T-helper 17 cell (primary cell): ENCODE results near the gene CYB561A3. TPM values are rescaled to one million over a fixed set of nuclear protein-coding genes. Genes with fewer than 3 reads are reported as not detected.

Experiments
- ATAC-seq: fragments of 150-1000 bp; cut with Tn5 transposase; 2 replicates; pipeline ENCODE4 v1.10.0; 2021; ENCODE audit warnings: mild to moderate bottlenecking, moderate library complexity
- DNase-seq, 3 donors: peaks; one replicate each; pipeline versions ENCODE4 v3.0.0 to v3.0.0-alpha.2; 2020 to 2021
- H3K9me3 ChIP-seq: one replicate; pipeline ENCODE4 v1.7.0; 2013; ENCODE audit warnings: low read length, mild to moderate bottlenecking; ENCODE audit not compliant: control insufficient read depth, poor library complexity, severe bottlenecking
- H3K27ac Mint-ChIP-seq: one replicate; pipeline ENCODE4 v1.8.0; 2022; ENCODE audit warnings: mild to moderate bottlenecking, moderate library complexity, mixed read lengths
- H3K27me3 Mint-ChIP-seq: one replicate; pipeline ENCODE4 v1.8.0; 2022; ENCODE audit warnings: mixed read lengths
- H3K36me3 Mint-ChIP-seq: one replicate; pipeline ENCODE4 v1.8.0; 2022; ENCODE audit warnings: low read depth, mixed read lengths
- H3K4me1 Mint-ChIP-seq: one replicate; pipeline ENCODE4 v1.8.0; 2022; ENCODE audit warnings: mild to moderate bottlenecking, mixed read lengths
- H3K4me3 Mint-ChIP-seq: one replicate; pipeline ENCODE4 v1.8.0; 2022; ENCODE audit warnings: mild to moderate bottlenecking, moderate library complexity, mixed read lengths
- total RNA-seq, 4 donors: library from RNA in 2 of 4; stranded (reverse) in 2 of 4; gene quantifications; one replicate each; pipeline ENCODE4 v1.2.3 and lab custom pipeline; 2022 to 2026

The CYB561A3 gene
- total RNA-seq, 2 donors from 2014 or later, result 32.4 to 35.6 TPM

DNA sequence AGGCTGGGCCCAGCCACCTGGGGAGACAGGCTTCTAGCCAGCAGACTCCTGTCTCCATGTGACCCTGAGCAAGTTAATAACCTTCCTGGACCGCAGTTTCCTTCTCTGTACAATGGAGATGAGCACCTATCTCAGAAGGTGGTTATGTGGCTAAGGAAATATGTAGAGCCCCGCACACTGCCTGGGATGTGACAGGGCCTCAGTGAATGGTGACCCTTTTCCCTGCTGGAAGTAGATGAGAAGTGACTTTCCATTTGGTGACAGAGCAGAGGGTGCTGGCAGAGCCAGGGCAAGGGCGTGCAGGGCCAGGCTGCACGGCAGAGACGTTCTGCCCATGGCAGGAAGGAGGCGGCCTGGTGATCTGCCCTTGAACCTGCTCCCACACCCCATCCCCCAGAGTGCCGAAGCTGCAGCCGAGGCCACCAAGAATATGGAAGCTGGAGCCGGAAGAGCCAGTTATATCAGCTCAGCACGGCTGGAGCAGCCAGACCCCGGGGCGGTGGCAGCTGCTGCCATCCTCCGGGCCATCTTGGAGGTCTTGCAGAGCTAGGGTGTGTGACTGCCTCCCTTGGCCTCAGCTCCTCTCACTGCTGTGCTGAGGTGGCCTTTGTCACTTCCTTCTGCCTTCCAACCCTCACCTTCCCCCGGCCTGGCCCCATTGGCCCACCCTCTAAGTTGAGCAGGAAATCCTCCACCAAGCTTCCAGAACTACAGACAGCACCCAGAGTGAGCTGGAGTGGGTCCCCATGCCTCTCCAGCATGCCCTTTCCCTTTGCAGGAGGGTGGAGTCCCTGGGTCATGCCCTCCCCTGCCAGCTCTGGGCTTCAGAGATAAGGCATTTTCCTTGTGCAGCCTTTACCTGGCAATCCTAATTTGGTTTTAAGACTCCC, 15.5 kb downstream of the CYB561A3 start:
- ATAC-seq (no peak), DNase-seq (no peak)
- H3K9me3 ChIP-seq, result no peaks in the 10 kb centered on the region
- peak overlapping the region; percentile 61 for H3K27ac Mint-ChIP-seq
- no peak overlapping the region for H3K4me3 Mint-ChIP-seq
- H3K4me1 Mint-ChIP-seq, result peaks cover 10% of the 10 kb centered on the region
- H3K27me3 Mint-ChIP-seq, result no peaks in the 10 kb centered on the region
- H3K36me3 Mint-ChIP-seq, result peaks cover 2% of the 10 kb centered on the region

DNA sequence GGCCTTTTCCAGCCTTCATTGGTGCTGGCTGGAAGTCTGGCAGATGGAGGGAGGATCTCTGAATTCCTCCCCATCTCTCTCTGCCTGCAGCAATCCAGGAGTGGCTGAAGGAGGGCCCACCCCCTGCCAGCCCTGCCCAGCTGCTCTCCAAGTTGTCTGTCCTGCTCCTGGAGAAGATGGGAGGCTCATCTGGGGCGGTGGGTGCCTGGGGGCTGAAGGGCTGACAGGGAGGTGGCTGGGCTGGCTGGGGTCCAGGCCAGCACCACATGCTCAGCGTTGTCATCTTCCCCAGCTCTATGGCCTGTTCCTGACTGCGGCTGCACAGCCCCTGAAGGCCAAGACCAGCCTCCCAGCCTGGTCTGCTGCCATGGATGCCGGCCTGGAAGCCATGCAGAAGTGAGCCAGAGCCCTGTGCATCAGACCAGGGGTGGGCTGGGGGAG, 16.5 kb downstream of the CYB561A3 start:
- Mint-ChIP-seq H3K4me1 (peaks cover 10% of the 10 kb centered on the region), H3K27me3 (no peaks in the 10 kb centered on the region), H3K4me3 (no peak overlapping the region), H3K27ac (peak overlapping the region; percentile 87), H3K36me3 (peaks cover 2% of the 10 kb centered on the region)
- H3K9me3 ChIP-seq, result no peaks in the 10 kb centered on the region
- DNase-seq, result no peak
- ATAC-seq, result no peak

- Mint-ChIP-seq H3K4me3 (no peak overlapping the region), H3K36me3 (no peaks in the 10 kb centered on the region), H3K27me3 (no peaks in the 10 kb centered on the region), H3K27ac (peak overlapping the region; percentile 87), H3K4me1 (peaks cover 7% of the 10 kb centered on the region)
- DNase-seq, result no peak
- ATAC-seq, result no peak
- no peaks in the 10 kb centered on the region for H3K9me3 ChIP-seq
Observed at GRCh38 chr11:61343792-61344745, 17.6 kb downstream of the CYB561A3 start.

- no peak overlapping the region for H3K4me3 Mint-ChIP-seq
- H3K27ac Mint-ChIP-seq, result peak overlapping the region; percentile 60
- ATAC-seq (no peak), DNase-seq (no peak)
- no peaks in the 10 kb centered on the region for H3K9me3 ChIP-seq
- peaks cover 3% of the 10 kb centered on the region for H3K36me3 Mint-ChIP-seq
- no peaks in the 10 kb centered on the region for H3K27me3 Mint-ChIP-seq
- H3K4me1 Mint-ChIP-seq, result peaks cover 7% of the 10 kb centered on the region
Observed at GRCh38 chr11:61342207-61342803, 19.4 kb downstream of the CYB561A3 start.

GRCh38 chr11:61341706-61342105, 20.0 kb downstream of the CYB561A3 start:
- DNase-seq, result no peak
- H3K27me3 Mint-ChIP-seq, result no peaks in the 10 kb centered on the region
- H3K36me3 Mint-ChIP-seq, result peaks cover 3% of the 10 kb centered on the region
- no peaks in the 10 kb centered on the region for H3K9me3 ChIP-seq
- ATAC-seq, result no peak
- H3K4me3 Mint-ChIP-seq, result no peak overlapping the region
- peak overlapping the region; percentile 60 for H3K27ac Mint-ChIP-seq
- peaks cover 10% of the 10 kb centered on the region for H3K4me1 Mint-ChIP-seq

DNA sequence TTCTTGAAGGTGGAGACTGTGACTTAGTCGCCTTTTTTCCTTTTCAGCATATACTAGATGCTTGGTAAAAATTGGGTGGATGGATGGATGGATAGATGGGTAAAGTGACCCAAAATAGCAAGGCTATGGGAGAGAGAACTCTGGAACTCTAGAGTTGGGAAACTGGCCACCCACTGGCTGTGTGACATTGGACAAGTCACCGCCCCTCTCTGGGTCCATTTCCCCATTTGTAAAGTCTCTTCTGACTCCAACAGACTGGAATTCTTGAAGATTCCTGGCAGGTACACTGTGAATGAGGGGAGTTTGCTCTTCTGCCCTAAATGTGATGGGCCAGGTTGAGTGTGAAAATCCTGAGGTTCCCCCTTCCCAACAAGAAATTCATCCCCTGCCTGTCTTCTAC, 20.7 kb downstream of the CYB561A3 start:
- DNase-seq, result no peak
- no peaks in the 10 kb centered on the region for H3K9me3 ChIP-seq
- no peak overlapping the region for H3K27ac Mint-ChIP-seq
- no peak for ATAC-seq
- H3K4me1 Mint-ChIP-seq, result peaks cover 8% of the 10 kb centered on the region
- H3K36me3 Mint-ChIP-seq, result peaks cover 3% of the 10 kb centered on the region
- H3K4me3 Mint-ChIP-seq, result no peak overlapping the region
- H3K27me3 Mint-ChIP-seq, result no peaks in the 10 kb centered on the region

DNA sequence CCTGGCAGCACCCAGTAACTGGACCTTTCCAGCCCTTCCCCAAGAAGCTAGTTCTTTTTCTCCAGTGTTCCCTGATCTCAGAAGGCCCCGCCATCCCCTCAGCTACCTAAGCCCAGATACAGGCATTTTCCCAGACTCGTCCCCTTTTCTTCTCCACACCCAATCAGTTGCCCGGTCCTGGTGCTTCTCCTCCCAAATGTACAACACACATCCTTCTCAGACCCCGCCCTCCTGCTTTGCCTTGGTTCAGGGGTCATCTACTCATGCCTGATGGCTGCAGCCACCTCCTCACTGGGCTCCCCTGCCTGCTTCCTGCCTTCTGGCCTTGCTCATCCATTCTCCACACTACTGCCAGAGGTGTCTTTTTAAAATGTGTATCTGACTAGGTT, 22.2 kb downstream of the CYB561A3 start:
- no peaks in the 10 kb centered on the region for H3K9me3 ChIP-seq
- no peaks in the 10 kb centered on the region for H3K27me3 Mint-ChIP-seq
- H3K36me3 Mint-ChIP-seq, result peaks cover 3% of the 10 kb centered on the region
- H3K4me3 Mint-ChIP-seq, result no peak overlapping the region
- no peak for DNase-seq
- peaks cover 8% of the 10 kb centered on the region for H3K4me1 Mint-ChIP-seq
- peak overlapping the region; percentile 27 for H3K27ac Mint-ChIP-seq
- no peak for ATAC-seq

DNA sequence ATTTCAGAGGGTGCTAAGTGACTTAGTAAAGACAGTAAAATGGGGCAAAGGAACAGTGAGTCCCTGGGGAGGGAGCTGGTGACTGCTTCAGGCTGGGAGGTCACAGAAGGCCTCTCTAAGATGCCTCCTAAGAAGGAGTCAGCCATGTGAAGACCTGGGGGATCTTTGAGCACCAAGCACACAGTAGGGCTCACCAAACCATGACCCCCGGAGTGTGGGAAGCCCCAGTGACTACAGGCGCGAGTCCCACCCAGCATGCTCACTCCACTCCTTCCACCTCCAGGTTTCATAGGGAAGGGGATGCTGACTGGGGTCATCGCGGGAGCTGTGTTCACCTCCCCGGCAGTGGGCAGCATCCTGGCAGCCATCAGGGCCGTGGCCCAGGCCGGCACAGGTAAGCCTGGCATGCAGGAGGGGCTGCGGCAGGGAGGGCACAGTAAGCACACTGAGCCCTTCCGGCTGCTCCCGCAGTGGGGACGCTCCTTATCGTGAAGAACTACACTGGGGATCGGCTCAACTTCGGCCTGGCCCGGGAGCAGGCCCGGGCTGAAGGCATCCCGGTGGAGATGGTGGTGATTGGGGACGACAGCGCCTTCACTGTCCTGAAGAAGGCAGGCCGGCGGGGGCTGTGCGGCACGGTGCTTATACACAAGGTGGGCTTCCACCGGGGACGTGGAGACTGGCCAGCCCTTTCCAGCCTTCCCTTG, 22.7 kb downstream of the CYB561A3 start:
- Mint-ChIP-seq H3K36me3 (peaks cover 3% of the 10 kb centered on the region), H3K4me1 (peaks cover 8% of the 10 kb centered on the region), H3K27me3 (no peaks in the 10 kb centered on the region), H3K27ac (no peak overlapping the region), H3K4me3 (no peak overlapping the region)
- ATAC-seq, result no peak
- DNase-seq, result no peak
- H3K9me3 ChIP-seq, result no peaks in the 10 kb centered on the region

DNA sequence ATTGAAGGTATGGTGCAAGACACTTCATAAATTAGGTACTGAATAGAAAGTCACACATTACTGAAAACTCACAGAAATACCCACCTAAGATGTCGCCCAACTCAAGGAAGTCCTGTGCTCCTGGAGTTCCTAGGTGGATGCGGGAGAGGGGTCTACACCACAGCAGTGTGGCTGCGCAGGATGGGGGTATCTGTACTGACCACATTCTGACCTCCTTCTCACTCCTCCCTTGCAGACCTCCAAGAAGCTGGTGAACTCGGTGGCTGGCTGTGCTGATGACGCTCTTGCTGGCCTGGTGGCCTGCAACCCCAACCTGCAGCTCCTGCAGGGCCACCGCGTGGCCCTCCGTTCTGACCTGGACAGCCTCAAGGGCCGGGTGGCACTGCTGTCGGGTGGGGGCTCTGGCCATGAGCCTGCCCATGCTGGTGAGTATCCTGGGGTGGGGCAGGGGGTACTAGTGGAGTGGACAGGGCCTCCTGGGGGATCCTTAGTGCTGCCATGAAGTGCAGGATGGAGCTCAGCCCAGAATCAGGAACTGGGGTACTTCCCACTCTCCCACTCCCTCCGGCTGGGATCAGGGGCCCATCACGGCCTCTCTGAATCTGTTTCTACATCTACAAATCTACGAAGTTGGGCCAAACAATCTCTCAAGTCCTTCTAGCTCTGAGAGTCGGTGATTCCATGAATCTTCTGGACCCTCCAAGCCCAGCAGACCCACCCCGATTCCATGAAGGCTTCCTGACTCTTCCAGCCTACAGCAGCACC, 23.8 kb downstream of the CYB561A3 start:
- DNase-seq (no peak), ATAC-seq (no peak)
- H3K27me3 Mint-ChIP-seq, result no peaks in the 10 kb centered on the region
- H3K4me3 Mint-ChIP-seq, result no peak overlapping the region
- H3K27ac Mint-ChIP-seq, result peak overlapping the region; percentile 89
- H3K9me3 ChIP-seq, result no peaks in the 10 kb centered on the region
- peaks cover 15% of the 10 kb centered on the region for H3K4me1 Mint-ChIP-seq
- peaks cover 3% of the 10 kb centered on the region for H3K36me3 Mint-ChIP-seq

DNA sequence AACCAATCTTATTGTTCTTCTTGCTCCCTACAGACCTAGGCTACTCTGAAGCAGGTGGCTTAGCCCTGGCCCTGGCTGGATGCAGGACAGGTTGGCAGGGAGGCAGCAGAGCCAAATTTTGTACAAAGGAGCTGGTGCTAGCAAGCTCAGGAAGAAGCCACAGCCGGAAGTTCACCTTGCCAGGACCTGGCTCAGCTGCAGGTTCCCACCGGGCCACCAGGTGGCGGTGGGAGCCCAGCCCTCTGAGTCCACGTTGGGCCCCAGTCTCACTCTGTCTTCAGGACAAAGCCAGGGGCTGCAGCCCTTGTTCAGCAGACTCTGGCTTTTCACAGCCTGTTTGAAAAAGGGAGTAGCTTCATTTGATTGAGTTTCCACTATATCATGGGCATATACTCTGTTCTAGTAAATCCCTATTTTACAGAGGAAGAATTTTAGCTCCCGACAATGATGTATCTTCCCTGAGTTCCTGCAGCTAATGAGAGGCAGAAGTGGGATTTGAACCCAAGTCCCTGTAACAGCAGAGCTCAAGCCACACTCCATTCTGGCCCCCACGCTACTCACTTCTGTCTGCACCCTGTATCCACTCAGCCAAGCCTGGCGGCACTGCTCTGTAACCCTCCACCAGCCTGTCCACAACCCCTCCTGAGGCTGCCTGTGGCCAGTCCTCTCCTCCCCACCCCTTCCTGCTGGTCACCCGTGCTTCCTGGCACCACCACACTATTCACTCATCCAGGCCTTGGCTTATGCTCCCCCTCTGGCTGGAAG, 25.3 kb downstream of the CYB561A3 start:
- ATAC-seq, result peak; percentile 62
- H3K4me1 Mint-ChIP-seq, result peaks cover 25% of the 10 kb centered on the region

GRCh38 chr11:61335355-61335710, 26.3 kb downstream of the CYB561A3 start:
- DNase-seq (no peak), ATAC-seq (no peak)
- Mint-ChIP-seq H3K4me1 (peaks cover 30% of the 10 kb centered on the region), H3K36me3 (peaks cover 6% of the 10 kb centered on the region), H3K4me3 (no peak overlapping the region), H3K27me3 (no peaks in the 10 kb centered on the region), H3K27ac (peak overlapping the region; percentile 73)
- no peaks in the 10 kb centered on the region for H3K9me3 ChIP-seq

More for the DNA sequence above, 25.3 kb downstream of the CYB561A3 start:
- DNase-seq, result peak; percentile 74 to 83 (median 74)
- no peaks in the 10 kb centered on the region for H3K27me3 Mint-ChIP-seq
- peak overlapping the region; percentile 25 for H3K4me3 Mint-ChIP-seq
- peak overlapping the region; percentile 73 for H3K27ac Mint-ChIP-seq
- H3K9me3 ChIP-seq, result no peaks in the 10 kb centered on the region
- peaks cover 6% of the 10 kb centered on the region for H3K36me3 Mint-ChIP-seq
